Stimulated activated CD8-positive, alpha-beta memory T cell treated with anti-CD3 and anti-CD28 coated beads, Interleukin-15, amount 100 ng/mL, for 48 hours (primary cell): ENCODE data around the gene SERP1.
A peak's percentile ranks its signal among the peaks of the same experiment; 100 is the strongest.

Experiments used
- DNase-seq, 2 donors: peaks; one replicate each; pipeline ENCODE4 v3.0.0-alpha.2; 2020; ENCODE audit warnings: low read depth in 2 of 2

The SERP1 gene

GRCh38 chr3:150546226-150547044 lies at the start of gene SERP1, which contains the start of gene EIF2A:
TSS of gene SERP1 (minus strand) at chr3:150546496. CDS start at chr3:150546135, 361 bp downstream.
TSS of gene EIF2A (plus strand) at chr3:150546787. CDS start at chr3:150546803, 16 bp downstream.
- peak; percentile 97 to 99 for DNase-seq

DNA sequence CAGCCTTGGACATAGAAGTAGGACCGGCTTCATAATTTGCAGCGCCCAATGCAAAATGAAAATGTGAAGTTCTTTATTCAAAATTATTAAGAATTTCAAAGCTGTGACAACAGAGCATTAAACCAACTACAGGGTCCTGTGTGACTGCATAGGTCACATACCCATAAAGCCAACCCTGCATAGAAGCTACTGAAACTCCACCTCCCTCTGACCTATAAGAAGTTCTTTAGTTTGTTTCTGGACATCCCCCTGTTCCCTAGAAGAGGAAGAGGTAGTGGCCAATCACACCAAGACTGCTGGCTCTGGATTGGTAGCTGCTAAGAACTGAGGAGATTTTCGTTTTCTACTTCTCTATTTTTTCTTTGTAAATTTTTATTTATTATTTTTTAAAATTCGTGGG lies 47.9 kb upstream of the SERP1 start:
- no peak for DNase-seq

DNA sequence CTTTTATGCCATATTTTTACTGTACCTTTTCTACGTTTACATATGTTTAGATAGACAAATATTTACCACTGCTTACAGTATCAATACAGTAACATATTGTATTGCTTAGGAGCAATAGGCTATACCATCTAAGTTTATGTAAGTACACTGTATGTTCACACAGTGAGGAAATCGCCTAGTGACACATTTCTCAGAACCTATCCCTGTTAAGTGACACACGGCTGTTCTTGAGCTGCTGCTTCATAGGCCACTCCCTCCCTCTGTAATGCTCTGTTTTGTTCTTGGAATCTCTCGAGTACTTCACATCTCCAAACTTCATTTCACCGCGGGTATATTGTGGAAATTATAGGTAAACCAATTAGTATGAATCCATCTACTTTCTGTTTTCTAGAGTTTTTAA lies 43.5 kb upstream of the SERP1 start:
- no peak for DNase-seq

DNA sequence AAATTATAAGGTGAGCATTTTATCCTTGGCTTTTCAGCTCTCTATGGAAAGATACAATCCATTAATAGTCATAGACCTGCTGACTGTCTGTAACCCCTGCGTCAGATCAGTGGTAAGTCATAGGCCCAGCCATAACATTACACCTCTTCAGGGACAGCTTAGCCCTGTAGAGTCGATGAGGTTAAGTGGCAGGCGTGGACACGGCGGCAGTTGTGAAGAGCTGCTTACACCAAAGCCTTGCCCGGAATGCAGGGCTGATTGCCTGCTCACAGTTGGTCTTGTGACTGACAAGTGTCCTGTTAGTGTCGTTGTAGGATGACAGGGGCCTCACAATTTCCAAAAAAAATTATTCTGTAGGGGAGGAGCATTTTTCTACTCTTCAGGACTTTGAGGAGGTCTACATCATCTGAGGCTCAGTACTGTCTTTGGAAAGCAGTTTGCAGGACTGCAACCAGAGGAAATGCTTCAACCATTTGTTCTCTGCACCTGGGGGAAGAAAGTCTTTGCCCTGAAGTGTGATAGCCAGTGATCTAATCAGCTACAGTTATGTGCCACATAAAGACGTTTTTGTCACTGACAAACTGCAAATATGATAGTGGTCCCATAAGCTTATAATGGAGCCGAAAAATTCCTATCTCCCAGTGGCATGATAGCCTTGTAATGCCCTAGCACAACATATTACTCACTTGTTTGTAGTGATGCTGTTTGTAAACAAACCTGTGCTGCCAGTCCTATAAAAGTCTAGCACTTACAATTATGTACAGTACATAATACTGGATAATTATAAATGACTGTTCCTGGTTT lies 41.9 kb upstream of the SERP1 start:
- DNase-seq: no peak

DNA sequence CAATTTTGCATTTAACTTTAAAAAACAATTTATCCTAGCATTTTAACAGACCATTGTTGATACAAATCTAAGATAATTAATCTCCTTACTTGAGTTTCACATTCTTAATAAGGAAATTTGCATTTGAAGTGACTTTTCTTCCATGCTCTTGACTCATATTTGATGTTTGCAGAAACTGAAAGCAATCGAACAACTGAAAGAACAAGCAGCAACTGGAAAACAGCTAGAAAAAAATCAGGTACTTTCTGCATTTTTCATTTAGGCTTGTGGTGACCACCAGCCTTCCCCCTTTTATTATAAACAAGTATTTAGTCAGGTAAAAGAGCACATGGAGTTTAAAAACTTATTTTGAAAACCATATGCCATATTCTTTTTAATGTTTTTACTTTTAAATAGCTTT lies 36.7 kb upstream of the SERP1 start:
- DNase-seq: no peak

DNA sequence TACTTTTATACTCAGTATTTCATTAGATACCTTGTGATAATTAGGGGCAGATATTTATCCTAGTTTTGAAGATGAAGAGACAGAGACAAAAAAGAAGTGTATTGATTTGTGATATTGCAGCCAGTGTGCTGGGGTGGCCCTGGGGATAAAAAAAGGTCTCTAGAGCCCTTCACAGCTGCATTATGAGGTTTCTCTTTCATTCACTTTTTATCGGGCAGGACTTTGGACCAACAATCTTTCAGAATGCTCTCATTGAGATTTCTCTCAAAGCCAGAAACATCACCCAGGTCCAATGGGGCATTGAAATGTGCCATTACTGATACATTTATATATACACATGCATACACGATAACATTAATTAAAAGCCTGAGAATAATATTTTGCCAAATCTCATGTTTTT lies 36.3 kb upstream of the SERP1 start:
- DNase-seq: no peak

GRCh38 chr3:150581174-150581573 lies 34.9 kb upstream of the SERP1 start:
- DNase-seq: no peak

DNA sequence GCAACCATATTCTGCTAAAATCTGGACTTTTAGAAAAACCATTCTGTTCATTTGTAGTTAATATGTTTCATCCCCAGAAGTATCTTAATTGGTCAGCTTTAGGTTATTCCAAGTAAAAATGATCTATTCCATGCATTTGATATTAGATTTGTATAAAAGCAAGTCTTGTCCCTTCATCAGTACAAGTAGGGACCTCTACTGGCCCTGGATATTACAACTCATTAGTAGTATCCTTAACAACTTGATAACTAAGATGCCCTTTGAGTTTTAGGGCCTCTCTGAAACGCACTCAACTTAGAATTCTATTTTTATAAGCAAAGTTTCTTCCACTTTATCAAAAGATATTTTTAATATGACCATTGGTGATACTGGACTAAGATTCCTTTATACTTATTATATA lies 31.6 kb upstream of the SERP1 start:
- no peak for DNase-seq

DNA sequence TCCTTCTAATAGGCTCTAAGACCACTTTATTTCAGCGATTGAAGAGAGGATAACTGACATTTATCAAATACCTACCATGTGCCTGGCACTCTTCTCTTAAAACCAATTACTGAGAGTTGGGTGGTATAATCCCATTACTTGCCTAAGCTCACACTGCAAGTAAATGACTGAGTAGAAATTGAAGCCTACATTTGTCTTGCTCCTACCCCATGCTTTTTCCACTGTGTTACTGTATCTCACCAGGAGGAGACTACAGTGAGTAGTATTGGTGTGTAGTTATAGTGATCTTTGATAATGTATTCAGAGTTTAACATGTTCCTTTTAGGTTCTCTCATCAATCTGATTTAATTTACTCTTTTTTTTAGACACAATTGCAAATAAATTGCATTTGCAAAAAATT lies 21.0 kb upstream of the SERP1 start:
- DNase-seq: no peak

- no peak for DNase-seq
Observed at GRCh38 chr3:150564243-150564642, 17.9 kb upstream of the SERP1 start.

DNA sequence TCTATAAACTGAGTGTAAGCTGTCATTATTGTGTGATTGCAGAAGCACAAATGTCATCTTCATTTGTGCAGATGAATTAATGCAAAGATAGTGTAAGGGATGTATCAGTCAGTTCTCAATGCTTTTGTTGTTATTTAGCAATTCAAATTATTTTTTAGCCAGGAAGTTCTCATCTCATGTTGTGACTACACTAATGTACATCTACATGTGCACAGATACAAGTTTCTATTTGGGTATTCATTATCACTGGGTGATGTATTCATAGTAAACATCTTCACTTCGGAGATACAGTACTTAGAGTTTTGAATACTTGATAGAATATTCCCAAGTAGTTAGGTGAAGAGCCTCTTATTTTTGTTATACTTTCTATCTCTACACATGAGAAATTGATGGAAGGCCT lies 11.4 kb upstream of the SERP1 start:
- DNase-seq: no peak

- DNase-seq: no peak
Observed at GRCh38 chr3:150556792-150557191, 10.5 kb upstream of the SERP1 start.

DNA sequence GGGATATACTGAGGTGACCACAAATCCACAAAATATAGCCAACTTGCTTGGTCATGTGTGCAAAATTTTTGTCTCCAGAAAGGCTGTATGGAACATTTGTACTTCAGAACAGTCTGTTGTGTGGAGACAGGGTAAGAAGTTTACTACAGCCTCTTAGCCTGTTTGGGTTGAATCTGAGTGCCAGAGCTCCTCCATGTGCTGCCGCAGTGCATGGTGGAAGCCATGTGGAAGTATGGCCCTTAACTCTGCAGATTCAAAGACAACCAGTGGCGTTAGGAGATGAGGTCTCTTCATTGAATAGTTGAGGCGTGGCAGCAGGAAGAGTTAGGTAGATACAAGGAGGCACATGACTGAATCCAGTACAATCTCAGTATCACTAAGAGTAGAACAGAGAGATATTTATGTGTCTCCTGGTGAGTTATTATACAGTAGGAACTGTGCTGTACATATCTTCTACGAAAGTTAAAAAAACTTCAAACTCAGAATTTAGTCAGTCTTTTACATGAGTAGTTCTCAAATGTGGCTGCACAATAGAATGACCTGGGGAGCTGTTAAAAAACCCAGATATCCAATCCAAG lies 9.7 kb upstream of the SERP1 start:
- no peak for DNase-seq

DNA sequence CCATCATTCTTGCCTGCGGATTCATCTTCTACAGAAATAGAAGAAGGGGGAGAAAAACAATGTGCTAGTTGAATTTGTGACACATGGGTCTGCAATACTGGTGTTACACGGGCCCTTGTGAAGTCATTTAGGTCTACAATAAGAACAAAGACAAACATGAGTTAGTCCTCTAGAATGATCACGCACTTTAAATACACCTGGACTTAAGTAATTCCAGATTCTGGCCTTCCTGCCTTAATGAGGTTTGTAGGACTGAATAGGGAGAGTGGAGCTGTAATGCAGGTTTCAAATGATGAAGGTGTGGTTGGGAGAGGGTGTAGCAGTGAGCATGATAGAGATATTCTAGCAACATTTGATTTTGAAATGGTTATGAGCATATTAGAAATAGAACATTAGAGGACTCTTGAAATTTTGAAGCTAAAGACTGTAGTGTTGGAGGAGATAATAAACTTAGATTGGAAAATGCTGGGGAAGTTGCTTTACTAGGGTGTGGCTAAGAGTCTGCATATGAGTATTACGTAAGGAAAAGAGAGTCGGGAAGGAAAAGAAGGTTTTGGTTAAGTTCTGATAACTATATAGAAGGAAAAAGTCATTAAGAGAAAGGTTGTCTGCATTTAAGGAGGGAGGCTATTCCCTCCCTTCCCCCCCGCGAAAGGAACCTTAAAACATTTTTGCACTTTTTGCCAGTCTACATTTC lies 897 bp upstream of the SERP1 start:
- no peak for DNase-seq

DNA sequence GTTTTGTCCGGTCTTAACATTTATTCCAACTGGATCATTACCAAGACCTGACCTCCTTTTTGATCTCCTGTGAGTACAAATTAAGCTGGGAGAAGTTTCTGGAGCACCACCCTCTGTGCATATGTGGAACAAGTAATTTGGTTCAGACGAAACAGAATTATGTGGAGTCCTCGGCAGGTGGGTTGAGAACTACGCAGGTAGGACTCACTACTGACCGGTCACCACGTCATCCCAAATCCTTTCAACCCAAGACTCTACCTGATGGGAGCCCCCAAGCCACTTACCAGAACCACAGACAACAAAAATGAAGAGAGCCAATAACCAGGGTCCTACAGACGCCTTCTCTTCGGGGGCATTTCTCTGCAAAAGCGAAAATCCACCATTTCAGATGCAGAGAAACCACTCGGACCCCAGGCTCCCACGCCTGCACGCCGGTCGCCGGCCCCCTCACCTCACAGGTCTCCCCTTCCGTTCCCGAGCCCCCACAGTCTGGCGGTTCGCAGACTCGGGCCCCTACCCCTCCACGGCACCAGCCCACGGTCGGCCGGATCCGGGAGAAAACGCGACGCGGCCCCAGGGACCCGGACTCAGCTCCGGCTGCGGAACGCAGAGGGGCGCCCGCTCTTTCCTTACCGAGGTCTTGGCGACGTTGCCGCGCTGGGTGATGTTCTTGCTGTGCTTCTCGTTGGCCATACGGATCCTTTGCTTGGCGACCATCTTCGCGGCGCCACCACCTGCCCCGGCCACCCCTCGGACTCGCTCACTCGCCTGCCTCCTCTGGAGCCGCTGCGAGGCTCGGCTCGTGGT lies 674 bp downstream of the SERP1 start:
- peak in 1 of 2 donors; percentile 22 for DNase-seq

DNA sequence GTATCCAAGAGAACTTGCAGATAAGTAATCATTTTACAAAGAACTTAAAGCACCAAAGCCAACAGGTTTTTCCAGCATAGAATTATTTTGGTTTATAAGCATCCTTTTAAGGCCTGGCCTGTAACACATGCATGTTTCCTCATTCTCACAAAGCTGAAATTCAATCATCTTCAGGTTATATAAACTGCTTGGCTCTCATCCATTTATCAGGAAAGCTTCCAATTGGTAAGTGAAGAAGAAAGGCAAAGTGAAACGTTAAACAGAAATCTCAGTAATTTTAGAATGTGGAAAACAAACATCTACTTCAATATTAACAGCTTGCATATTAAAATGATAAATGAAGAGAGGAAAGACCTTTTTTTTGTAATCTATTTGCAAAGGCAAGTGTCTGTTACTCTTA lies 1.6 kb downstream of the SERP1 start:
- DNase-seq: no peak

- DNase-seq: no peak
Observed at GRCh38 chr3:150544041-150544440, 2.3 kb downstream of the SERP1 start.

GRCh38 chr3:150543531-150543930 lies 2.8 kb downstream of the SERP1 start:
- DNase-seq: no peak

- DNase-seq: no peak
Observed at GRCh38 chr3:150543128-150543527, 3.2 kb downstream of the SERP1 start.

DNA sequence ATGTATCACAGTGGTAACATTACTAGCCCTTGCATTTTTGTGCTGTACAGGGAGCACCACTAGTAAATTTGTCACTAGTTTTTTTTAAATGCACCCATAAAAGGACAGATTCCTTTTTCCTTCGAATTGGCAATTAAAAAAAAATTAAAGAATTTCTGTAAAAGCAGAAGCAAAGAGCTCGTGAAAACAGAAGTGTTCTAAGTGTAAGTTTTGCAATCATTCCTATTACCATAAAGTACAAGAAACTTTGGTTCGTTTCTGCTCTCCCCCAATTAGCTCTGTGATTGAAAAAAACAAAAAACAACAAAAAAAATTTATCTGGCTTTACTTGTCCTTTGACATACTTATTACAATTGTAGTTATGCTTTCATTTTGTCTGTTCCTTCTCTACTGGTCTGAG lies 5.3 kb downstream of the SERP1 start:
- no peak for DNase-seq

- no peak for DNase-seq
Observed at GRCh38 chr3:150540297-150540696, 6.0 kb downstream of the SERP1 start.
